ENCODE measurements around the gene KHDC3L. TPM values are rescaled to one million over a fixed set of nuclear protein-coding genes. Genes with fewer than 3 reads are reported as not detected.

KHDC3L gene, protein sequence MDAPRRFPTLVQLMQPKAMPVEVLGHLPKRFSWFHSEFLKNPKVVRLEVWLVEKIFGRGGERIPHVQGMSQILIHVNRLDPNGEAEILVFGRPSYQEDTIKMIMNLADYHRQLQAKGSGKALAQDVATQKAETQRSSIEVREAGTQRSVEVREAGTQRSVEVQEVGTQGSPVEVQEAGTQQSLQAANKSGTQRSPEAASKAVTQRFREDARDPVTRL
- total RNA-seq, result not detected

DNA sequence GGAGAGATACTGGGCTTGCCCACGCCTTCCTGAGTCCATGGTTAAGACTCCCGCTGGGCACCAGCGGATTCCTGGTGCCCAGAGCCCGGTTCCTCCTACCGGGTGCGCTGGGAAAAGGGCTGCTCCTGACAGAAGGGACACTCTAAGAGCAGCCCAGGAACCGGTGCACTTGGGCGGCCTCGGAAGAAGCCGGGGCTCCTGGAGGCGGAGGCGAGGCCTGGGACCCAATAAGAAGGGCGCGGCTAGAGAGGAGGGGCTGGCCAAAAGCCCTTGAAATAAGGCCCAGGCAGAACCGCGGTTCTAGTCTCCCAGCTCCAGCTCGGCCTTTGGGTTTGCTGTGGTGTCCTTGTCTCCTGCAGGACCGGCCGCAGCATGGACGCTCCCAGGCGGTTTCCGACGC is at the start of gene KHDC3L:
KHDC3L (plus strand) TSS at position 301 of the 400 bp plus-strand sequence; CDS start at position 373, 72 bp downstream.

DNA sequence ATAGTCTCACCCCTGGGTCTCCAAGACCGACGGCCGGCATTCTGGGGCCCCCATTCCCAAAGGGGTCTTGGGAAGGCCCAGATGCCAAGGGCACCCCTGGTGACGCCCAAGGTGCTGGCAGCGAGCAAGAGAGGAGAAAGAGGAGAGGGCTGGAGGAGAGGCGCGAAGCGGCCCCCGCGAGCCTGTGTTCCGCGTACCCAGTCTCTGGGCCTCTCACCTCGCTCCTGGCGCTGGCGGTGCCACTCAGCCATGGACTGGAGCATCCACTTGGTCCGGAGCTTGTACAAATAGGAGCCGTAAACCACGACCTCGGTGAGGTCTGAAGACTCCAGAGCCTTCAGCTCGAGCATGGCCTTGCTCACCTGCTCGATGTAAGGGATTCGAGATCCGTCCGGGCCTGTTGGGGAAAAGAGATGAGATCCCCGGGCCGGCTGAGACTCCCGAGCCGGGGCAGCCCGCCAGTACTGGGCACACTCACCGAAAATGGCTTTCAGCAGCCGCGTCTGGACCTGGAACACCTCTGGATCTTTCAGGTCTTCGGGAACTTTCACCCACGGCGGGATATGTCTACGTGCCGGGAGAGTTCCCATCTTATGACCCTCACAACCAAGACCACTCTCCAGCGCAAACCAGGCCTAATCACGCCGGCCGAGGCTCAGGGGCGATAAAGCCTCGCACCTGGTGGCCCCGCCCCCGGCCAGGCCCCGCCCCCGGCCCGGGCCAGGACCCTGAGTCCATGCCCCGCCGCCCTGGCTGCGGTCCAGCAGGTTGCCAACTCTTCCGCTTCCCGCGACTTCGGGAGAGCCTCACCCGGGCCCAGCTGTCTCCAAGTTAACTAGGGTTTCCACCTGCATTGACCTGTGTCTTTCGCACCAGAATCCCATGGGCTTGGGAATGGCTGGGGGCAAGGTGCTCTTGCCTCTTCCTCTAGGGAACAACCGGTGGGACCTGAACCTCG is 8.5 kb upstream of the KHDC3L start, which contains the start of gene DPPA5:
DPPA5 (minus strand) TSS at position 641 of the 958 bp plus-strand sequence; CDS start at position 590, 51 bp downstream.

DNA sequence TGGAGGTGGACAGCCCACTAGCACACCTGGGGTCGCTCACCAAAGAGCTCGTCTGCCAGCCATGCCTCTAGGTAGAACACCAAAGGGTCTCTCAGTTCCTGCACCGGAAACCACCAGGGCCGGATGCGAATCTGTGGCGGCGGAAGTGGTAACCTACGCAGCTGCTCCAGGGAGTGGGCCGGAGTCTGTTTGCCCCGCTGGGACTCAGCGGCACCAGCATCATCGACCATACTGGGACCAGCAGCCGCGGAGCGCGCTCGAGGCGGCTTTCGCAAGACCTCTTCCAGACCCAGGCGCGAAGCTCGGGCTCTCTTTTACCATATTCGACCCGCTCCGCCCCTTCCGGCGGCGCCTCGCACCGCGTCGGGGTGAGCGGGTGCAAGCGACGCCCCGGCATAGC is 7.1 kb downstream of the KHDC3L start, which contains the start of gene OOEP:
OOEP (minus strand) TSS at position 335 of the 400 bp plus-strand sequence; CDS start at position 230, 105 bp downstream.

DNA sequence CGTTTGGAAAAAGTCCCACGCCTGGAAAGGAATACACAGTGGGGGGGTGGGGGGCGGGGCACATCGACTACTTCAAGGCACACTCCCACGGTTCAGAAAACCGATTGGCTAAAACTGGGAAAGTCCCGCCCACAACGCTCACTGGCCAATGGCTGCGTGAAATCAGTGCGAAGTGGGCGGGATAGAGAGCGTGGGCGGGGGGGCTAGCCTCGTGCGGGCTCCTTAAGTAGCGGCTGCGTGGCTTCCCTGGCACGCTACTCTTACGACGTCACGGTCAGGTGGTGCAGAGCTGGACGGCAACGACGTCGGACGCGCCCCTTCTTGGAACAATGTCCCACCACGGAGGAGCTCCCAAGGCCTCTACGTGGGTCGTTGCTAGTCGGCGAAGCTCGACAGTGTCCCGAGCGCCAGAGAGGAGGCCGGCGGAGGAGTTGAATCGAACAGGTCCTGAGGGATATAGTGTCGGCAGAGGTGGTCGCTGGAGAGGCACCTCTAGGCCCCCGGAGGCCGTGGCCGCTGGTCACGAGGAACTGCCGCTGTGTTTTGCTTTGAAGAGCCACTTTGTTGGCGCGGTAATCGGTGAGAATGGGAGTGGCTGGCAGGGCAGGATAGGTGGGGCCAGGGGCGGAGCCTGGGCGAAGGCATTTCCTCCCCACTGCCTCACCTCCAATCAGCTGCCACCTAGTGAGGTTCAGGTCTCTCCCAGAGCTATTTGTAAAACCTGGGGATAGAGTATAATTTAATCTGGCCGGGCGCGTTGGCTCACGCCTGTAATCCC is 32.3 kb downstream of the KHDC3L start, which contains the start of gene DDX43:
DDX43 (plus strand) TSS at position 252 of the 778 bp plus-strand sequence; CDS start at position 330, 78 bp downstream.

Other genes starting within 250 kb of the KHDC3L start
- gene KHDC1L, start 137.2 kb upstream of the KHDC3L start, total RNA-seq, result not detected
- gene KHDC1, start 99.5 kb upstream of the KHDC3L start, total RNA-seq, result 1 to 10 TPM; 2.1 to 2.8 TPM
- gene DPPA5, start 8.4 kb upstream of the KHDC3L start, total RNA-seq, result not detected
- gene OOEP, start 7.2 kb downstream of the KHDC3L start, total RNA-seq, result under 1 TPM in 1 of 2 experiments, not detected in 1; 0.24 TPM
- gene DDX43, start 32.2 kb downstream of the KHDC3L start, total RNA-seq, result under 1 TPM; 0.20 to 0.46 TPM
- gene CGAS, start 89.6 kb downstream of the KHDC3L start, total RNA-seq, result 10 to 100 TPM; 23.8 to 24.6 TPM
- 10 to 100 TPM; 43.8 to 48.2 TPM for gene MTO1, start 99.1 kb downstream of the KHDC3L start, total RNA-seq
- gene EEF1A1, start 158.4 kb downstream of the KHDC3L start, total RNA-seq, result over 10,000 TPM; 13,659 to 14,617 TPM